Uterus (tissue), 4 donors: Measurements from ENCODE around the gene NEDD4L. TPM values are rescaled to one million over a fixed set of nuclear protein-coding genes. Genes with fewer than 3 reads are reported as not detected.

Source experiments
- DNase-seq, 2 donors: peaks; one replicate each; pipeline ENCODE4 v3.0.0-alpha.2; 2019 to 2020
- H3K27ac ChIP-seq, 2 donors: fragments of 200-600 bp; sonication (generic); 1 replicate in 1 of 2; 2 replicates in 1 of 2; pipeline ENCODE4 v1.5.1; 2016 to 2018
- H3K27me3 ChIP-seq, 2 donors: fragments of 200-600 bp; sonication (generic); one replicate each; pipeline ENCODE4 v1.5.1; 2018 to 2019; ENCODE audit warnings: control low read depth in 1 of 2
- H3K36me3 ChIP-seq, 2 donors: fragments of 200-600 bp; sonication (generic); one replicate each; pipeline ENCODE4 v1.5.1; 2019; ENCODE audit warnings: control low read depth in 1 of 2
- H3K4me1 ChIP-seq, 2 donors: fragments of 200-600 bp; sonication (generic); one replicate each; pipeline ENCODE4 v1.5.1; 2018 to 2019; ENCODE audit warnings: control low read depth in 1 of 2
- H3K4me3 ChIP-seq, 2 donors: fragments of 200-600 bp; sonication (generic); 1 replicate in 1 of 2; 2 replicates in 1 of 2; pipeline ENCODE4 v1.5.1; 2018 to 2019; ENCODE audit warnings: mild to moderate bottlenecking in 1 of 2
- H3K9me3 ChIP-seq, 2 donors: fragments of 200-600 bp; sonication (generic); one replicate each; pipeline ENCODE4 v1.5.1; 2019; ENCODE audit warnings: control low read depth in 1 of 2
- CTCF ChIP-seq, 4 experiments: fragments of 200-600 bp in 2 of 4; fragments of 450-650 bp in 2 of 4; sonication (generic) in 2 of 4; IDR thresholded peaks; one replicate each; pipeline ENCODE4 v1.5.1; 2016 to 2019; ENCODE audit warnings: antibody characterized with exemption in 4 of 4, mild to moderate bottlenecking in 2 of 4, moderate library complexity in 1 of 4
- POLR2A ChIP-seq, 2 donors: fragments of 450-650 bp; IDR thresholded peaks; one replicate each; pipeline ENCODE4 v1.6.1; 2016; ENCODE audit warnings: antibody characterized with exemption in 2 of 2, mild to moderate bottlenecking in 1 of 2, moderate library complexity in 1 of 2
- intact Hi-C: fragments of 100-400 bp; cut with DNase I; formaldehyde crosslinking; loops from one replicate; pipeline ENCODE4 v1.15.1; 2023; ENCODE audit warnings: low total_unique reads
- total RNA-seq, 4 donors: library from RNA; depleted of rRNA in 3 of 4; stranded (reverse); fragments of >200 nt in 3 of 4; gene quantifications; one replicate each; pipeline versions ENCODE4 v1.1.0 to v1.2.4, GENCODE V29; 2014 to 2023
- donor health status: DM: yes; HTN: yes; CAD: no.

NEDD4L gene
- total RNA-seq, 4 donors from 2014 or later, result 6.2 to 45.9 (median 32.3) TPM

DNA sequence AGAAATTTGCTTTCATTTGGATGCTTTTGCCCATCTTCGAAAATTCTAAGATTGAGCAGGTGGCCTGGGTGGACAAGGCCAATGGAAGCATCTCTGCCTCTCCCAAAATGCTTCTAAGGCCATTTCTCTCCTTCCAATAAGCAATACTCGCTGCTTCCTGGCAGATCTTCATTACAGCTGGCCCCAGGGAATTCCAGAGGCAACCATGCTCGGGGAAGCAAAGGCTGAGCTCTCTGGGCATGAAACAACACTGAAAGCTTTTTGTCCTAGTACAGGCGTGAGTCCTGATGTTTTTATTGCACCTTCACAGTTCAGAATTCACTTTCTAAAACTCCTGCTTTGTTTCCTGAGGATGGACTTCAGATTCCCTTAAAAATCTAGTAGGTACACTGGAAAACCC, 11.8 kb upstream of the NEDD4L start:
- intact Hi-C loops, result no loop called here
- no peak for TF ChIP-seq CTCF (IDR thresholded peaks at IDR 0.05)
- no peak for TF ChIP-seq POLR2A (IDR thresholded peaks at IDR 0.05)
- H3K27me3 ChIP-seq, result no peaks in the 10 kb centered on the region
- DNase-seq, result no peak
- no peak overlapping the region for H3K4me3 ChIP-seq
- H3K9me3 ChIP-seq, result no peaks in the 10 kb centered on the region
- no peaks in the 10 kb centered on the region for H3K36me3 ChIP-seq
- H3K4me1 ChIP-seq, result no peaks in the 10 kb centered on the region
- no peak overlapping the region for H3K27ac ChIP-seq

GRCh38 chr18:58033216-58033615, 10.8 kb upstream of the NEDD4L start:
- Histone ChIP-seq H3K9me3 (no peaks in the 10 kb centered on the region), H3K27me3 (no peaks in the 10 kb centered on the region), H3K36me3 (no peaks in the 10 kb centered on the region), H3K27ac (no peak overlapping the region), H3K4me1 (no peaks in the 10 kb centered on the region), H3K4me3 (no peak overlapping the region)
- DNase-seq, result no peak
- no peak for TF ChIP-seq CTCF (IDR thresholded peaks at IDR 0.05)
- no peak for TF ChIP-seq POLR2A (IDR thresholded peaks at IDR 0.05)
- intact Hi-C loops, result no loop called here

- Histone ChIP-seq H3K27me3 (no peaks in the 10 kb centered on the region), H3K27ac (no peak overlapping the region), H3K9me3 (no peaks in the 10 kb centered on the region), H3K36me3 (no peaks in the 10 kb centered on the region), H3K4me3 (no peak overlapping the region), H3K4me1 (no peaks in the 10 kb centered on the region)
- TF ChIP-seq CTCF (IDR thresholded peaks at IDR 0.05), result no peak
- no peak for TF ChIP-seq POLR2A (IDR thresholded peaks at IDR 0.05)
- DNase-seq, result no peak
- intact Hi-C loops, result no loop called here
Observed at GRCh38 chr18:58034370-58034769, 9.7 kb upstream of the NEDD4L start.

DNA sequence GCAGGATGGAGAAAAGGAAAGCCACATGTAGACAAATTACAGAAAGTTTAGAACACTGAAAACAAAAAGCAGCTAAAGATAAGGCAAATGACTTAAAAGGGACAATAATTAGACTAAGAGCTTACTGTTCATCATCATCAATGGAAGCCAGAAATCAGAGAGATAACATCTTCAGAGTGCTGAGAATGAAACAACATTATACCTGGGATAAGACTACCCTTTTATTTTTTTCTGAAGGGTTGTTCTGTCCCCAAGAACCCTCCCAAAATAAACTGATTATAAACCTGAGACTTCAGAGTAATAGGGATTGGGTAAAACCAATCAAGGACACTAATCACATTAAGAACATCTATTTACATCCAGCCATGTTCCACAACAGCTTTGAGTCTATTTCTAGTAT, 6.9 kb upstream of the NEDD4L start:
- Histone ChIP-seq H3K27ac (no peak overlapping the region), H3K4me1 (no peaks in the 10 kb centered on the region), H3K4me3 (no peak overlapping the region), H3K36me3 (no peaks in the 10 kb centered on the region), H3K27me3 (no peaks in the 10 kb centered on the region), H3K9me3 (no peaks in the 10 kb centered on the region)
- no peak for DNase-seq
- intact Hi-C loops, result no loop called here
- TF ChIP-seq CTCF (IDR thresholded peaks at IDR 0.05), result no peak
- TF ChIP-seq POLR2A (IDR thresholded peaks at IDR 0.05), result no peak

- no peak overlapping the region for H3K27ac ChIP-seq
- intact Hi-C loops, result no loop called here
Observed at GRCh38 chr18:58038063-58038462, 6.0 kb upstream of the NEDD4L start.

More at GRCh38 chr18:58038063-58038462, 6.0 kb upstream of the NEDD4L start:
- Histone ChIP-seq H3K27me3 (no peaks in the 10 kb centered on the region), H3K4me3 (no peak overlapping the region), H3K4me1 (no peaks in the 10 kb centered on the region), H3K9me3 (no peaks in the 10 kb centered on the region), H3K36me3 (no peaks in the 10 kb centered on the region)
- TF ChIP-seq CTCF (IDR thresholded peaks at IDR 0.05), result no peak
- no peak for TF ChIP-seq POLR2A (IDR thresholded peaks at IDR 0.05)
- no peak for DNase-seq
